Neural cell (in vitro differentiated cells): ENCODE results near the gene SESN1. TPM values are rescaled to one million over a fixed set of nuclear protein-coding genes. Genes with fewer than 3 reads are reported as not detected.

Experiments used
- H2AFZ ChIP-seq: fragments of 200-600, 300-800 bp; sonication (generic), shearing (Covaris generic); 2 replicates; pipeline ENCODE4 v1.6.0; 2014; ENCODE audit warnings: low read depth, mild to moderate bottlenecking, antibody characterized with exemption, low read length, moderate library complexity
- H3F3A ChIP-seq: fragments of 200-600 bp; shearing (Covaris generic); 2 replicates; pipeline ENCODE4 v1.6.1; 2016; ENCODE audit warnings: mild to moderate bottlenecking, moderate library complexity, mixed read lengths, antibody characterized with exemption, low read length; ENCODE audit not compliant: insufficient read depth, poor library complexity, severe bottlenecking
- H3K27ac ChIP-seq: fragments of 200-600, 300-800 bp; sonication (generic), shearing (Covaris generic); 2 replicates; pipeline ENCODE4 v1.5.1; 2014; ENCODE audit warnings: mild to moderate bottlenecking, low read length, moderate library complexity
- H3K27me3 ChIP-seq: fragments of 300-800, 200-600 bp; sonication (generic), shearing (Covaris generic); 2 replicates; pipeline ENCODE4 v1.6.0; 2014; ENCODE audit warnings: mild to moderate bottlenecking, low read depth, low read length, moderate library complexity; ENCODE audit not compliant: insufficient read depth
- H3K36me3 ChIP-seq: fragments of 300-800, 200-600 bp; sonication (generic), shearing (Covaris generic); 2 replicates; pipeline ENCODE4 v1.5.1; 2014; ENCODE audit warnings: mild to moderate bottlenecking, antibody characterized with exemption, low read length, moderate library complexity; ENCODE audit not compliant: insufficient read depth
- H3K4me2 ChIP-seq: fragments of 300-800, 200-600 bp; sonication (generic), shearing (Covaris generic); 2 replicates; pipeline ENCODE4 v1.6.0; 2014; ENCODE audit warnings: mild to moderate bottlenecking, low read length
- H3K4me3 ChIP-seq: fragments of 300-800, 200-600 bp; sonication (generic), shearing (Covaris generic); 2 replicates; pipeline ENCODE4 v1.5.1; 2014; ENCODE audit warnings: mild to moderate bottlenecking, low read length, moderate library complexity
- H3K79me2 ChIP-seq: fragments of 200-600 bp; shearing (Covaris generic); replicated peaks from 2 replicates; pipeline ENCODE4 v1.6.0; 2014; ENCODE audit warnings: mild to moderate bottlenecking, low read length, moderate library complexity; ENCODE audit not compliant: insufficient read depth
- H3K9ac ChIP-seq: fragments of 300-800, 200-600 bp; sonication (generic), shearing (Covaris generic); 2 replicates; pipeline ENCODE4 v1.6.1; 2016; ENCODE audit warnings: mild to moderate bottlenecking, low read length, mixed read lengths
- H3K9me2 ChIP-seq: fragments of 200-600 bp; shearing (Covaris generic); 2 replicates; pipeline ENCODE4 v1.6.1; 2016; ENCODE audit warnings: mild to moderate bottlenecking, low read length, mixed read lengths; ENCODE audit not compliant: insufficient read depth
- H3K9me3 ChIP-seq: fragments of 200-600, 300-800 bp; sonication (generic), shearing (Covaris generic); 2 replicates; pipeline ENCODE4 v1.6.1; 2016; ENCODE audit warnings: mild to moderate bottlenecking, mixed run types, low read length, moderate library complexity, mixed read lengths
- H4K20me1 ChIP-seq: fragments of 200-600 bp; shearing (Covaris generic); 2 replicates; pipeline ENCODE4 v1.6.1; 2016; ENCODE audit warnings: mild to moderate bottlenecking, mixed run types; ENCODE audit not compliant: insufficient read depth
- EP300 ChIP-seq: fragments of 450-650 bp; conservative IDR thresholded peaks from 2 replicates; pipeline ENCODE4 v1.6.1; 2014; ENCODE audit warnings: antibody characterized with exemption, mild to moderate bottlenecking, moderate library complexity; ENCODE audit not compliant: poor library complexity, severe bottlenecking
- EZH2 ChIP-seq: fragments of 200-600, 300-800 bp; shearing (Covaris generic), sonication (generic); IDR thresholded peaks from 2 replicates; pipeline ENCODE4 v1.6.1; 2014; ENCODE audit warnings: antibody characterized with exemption, low read length, borderline replicate concordance, mild to moderate bottlenecking; ENCODE audit not compliant: insufficient read depth, poor library complexity, severe bottlenecking
- MXI1 ChIP-seq: fragments of 450-650 bp; conservative IDR thresholded peaks from 2 replicates; pipeline ENCODE4 v1.6.1; 2014; ENCODE audit warnings: antibody characterized with exemption, mild to moderate bottlenecking; ENCODE audit not compliant: poor library complexity, severe bottlenecking
- POLR2AphosphoS5 ChIP-seq: IDR thresholded peaks from 2 replicates; pipeline ENCODE4 v1.6.1; 2012
- RAD21 ChIP-seq: fragments of 450-650 bp; conservative IDR thresholded peaks from 2 replicates; pipeline ENCODE4 v1.6.1; 2014; ENCODE audit warnings: antibody characterized with exemption, mild to moderate bottlenecking, moderate library complexity
- SMC3 ChIP-seq: fragments of 450-650 bp; conservative IDR thresholded peaks from 2 replicates; pipeline ENCODE4 v1.6.1; 2014; ENCODE audit warnings: antibody characterized with exemption, mild to moderate bottlenecking, moderate library complexity; ENCODE audit not compliant: poor library complexity
- TAF1 ChIP-seq: IDR thresholded peaks from 2 replicates; pipeline ENCODE4 v1.6.1; 2012; ENCODE audit warnings: low read depth
- polyA plus RNA-seq: library from polyadenylated mRNA; depleted of rRNA; stranded (reverse); fragments of >200 nt; gene quantifications from 2 replicates; pipeline ENCODE4 v1.2.3, GENCODE V29; 2014
- TF ChIP-seq, protein P1 (sequence below): fragments of 450-650 bp; IDR thresholded peaks from 2 replicates; pipeline ENCODE4 v1.5.1; 2014; ENCODE audit warnings: antibody characterized with exemption, mild to moderate bottlenecking, moderate library complexity; ENCODE audit not compliant: poor library complexity, severe bottlenecking
- TF ChIP-seq, protein P2 (sequence below): IDR thresholded peaks from 2 replicates; pipeline ENCODE4 v1.6.1; 2012; ENCODE audit warnings: borderline replicate concordance

Gene SESN1
- polyA plus RNA-seq, 1 donor from 2014 or later = 46.4 TPM

DNA sequence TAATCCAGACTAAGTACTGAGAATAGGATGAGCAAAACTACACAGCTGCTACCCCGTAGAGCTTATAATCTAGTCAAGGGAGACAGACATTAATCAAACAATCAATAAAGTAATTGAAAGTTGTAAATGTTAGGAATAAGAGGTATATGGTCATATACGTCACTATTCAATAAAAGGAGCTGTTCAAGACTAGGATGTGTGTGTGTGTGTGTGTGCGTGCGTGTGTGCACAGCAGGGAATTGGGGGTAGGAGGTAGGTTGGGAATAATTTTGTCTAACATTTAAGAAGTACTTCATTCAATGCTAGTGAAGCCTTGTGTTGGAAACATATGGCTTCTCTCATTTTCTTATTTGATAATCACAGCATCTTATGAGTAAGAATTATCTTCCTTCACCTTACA is 41.8 kb downstream of the SESN1 start:
- no peak for TF ChIP-seq EP300
- TF ChIP-seq, protein P1, sequence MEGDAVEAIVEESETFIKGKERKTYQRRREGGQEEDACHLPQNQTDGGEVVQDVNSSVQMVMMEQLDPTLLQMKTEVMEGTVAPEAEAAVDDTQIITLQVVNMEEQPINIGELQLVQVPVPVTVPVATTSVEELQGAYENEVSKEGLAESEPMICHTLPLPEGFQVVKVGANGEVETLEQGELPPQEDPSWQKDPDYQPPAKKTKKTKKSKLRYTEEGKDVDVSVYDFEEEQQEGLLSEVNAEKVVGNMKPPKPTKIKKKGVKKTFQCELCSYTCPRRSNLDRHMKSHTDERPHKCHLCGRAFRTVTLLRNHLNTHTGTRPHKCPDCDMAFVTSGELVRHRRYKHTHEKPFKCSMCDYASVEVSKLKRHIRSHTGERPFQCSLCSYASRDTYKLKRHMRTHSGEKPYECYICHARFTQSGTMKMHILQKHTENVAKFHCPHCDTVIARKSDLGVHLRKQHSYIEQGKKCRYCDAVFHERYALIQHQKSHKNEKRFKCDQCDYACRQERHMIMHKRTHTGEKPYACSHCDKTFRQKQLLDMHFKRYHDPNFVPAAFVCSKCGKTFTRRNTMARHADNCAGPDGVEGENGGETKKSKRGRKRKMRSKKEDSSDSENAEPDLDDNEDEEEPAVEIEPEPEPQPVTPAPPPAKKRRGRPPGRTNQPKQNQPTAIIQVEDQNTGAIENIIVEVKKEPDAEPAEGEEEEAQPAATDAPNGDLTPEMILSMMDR = no peak
- no peak for TF ChIP-seq POLR2AphosphoS5
- no peak for TF ChIP-seq RAD21
- TF ChIP-seq EZH2 = no peak
- TF ChIP-seq MXI1 = no peak
- TF ChIP-seq TAF1 = no peak
- TF ChIP-seq, protein P2, sequence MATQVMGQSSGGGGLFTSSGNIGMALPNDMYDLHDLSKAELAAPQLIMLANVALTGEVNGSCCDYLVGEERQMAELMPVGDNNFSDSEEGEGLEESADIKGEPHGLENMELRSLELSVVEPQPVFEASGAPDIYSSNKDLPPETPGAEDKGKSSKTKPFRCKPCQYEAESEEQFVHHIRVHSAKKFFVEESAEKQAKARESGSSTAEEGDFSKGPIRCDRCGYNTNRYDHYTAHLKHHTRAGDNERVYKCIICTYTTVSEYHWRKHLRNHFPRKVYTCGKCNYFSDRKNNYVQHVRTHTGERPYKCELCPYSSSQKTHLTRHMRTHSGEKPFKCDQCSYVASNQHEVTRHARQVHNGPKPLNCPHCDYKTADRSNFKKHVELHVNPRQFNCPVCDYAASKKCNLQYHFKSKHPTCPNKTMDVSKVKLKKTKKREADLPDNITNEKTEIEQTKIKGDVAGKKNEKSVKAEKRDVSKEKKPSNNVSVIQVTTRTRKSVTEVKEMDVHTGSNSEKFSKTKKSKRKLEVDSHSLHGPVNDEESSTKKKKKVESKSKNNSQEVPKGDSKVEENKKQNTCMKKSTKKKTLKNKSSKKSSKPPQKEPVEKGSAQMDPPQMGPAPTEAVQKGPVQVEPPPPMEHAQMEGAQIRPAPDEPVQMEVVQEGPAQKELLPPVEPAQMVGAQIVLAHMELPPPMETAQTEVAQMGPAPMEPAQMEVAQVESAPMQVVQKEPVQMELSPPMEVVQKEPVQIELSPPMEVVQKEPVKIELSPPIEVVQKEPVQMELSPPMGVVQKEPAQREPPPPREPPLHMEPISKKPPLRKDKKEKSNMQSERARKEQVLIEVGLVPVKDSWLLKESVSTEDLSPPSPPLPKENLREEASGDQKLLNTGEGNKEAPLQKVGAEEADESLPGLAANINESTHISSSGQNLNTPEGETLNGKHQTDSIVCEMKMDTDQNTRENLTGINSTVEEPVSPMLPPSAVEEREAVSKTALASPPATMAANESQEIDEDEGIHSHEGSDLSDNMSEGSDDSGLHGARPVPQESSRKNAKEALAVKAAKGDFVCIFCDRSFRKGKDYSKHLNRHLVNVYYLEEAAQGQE = no peak
- no peak for TF ChIP-seq SMC3
- H3K27ac ChIP-seq = no peak overlapping the region

DNA sequence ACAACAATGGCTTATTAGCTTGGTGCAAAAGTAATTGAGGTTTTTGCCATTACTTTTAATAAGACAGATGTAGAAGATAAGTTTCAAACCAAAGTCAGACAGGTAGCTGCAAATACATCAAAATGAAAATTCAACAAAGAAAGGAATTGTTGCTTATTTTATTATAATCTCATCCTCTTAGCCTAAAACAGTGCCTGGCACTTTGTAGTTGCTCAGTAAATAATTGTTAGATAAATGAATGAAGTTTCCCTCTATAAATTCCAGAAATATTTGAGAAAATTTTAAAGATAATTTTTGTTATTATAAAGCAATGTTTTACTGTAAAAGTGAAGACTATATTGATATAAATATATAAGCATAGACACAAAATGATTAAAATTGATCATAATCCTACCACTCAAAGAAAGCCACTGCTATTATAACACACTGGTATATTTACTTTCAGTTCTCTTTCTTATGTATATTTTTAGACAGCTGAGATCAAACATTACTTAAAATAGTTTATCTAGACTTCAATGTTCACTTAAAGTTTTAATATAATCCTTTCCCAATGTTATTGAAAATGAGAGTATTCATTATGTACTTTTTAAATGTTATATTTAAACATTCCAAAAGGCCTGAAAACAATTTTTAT is 42.5 kb downstream of the SESN1 start:
- Histone ChIP-seq H3K36me3 (no peaks in the 10 kb centered on the region), H4K20me1 (no peaks in the 10 kb centered on the region), H3K4me2 (no peak overlapping the region), H2AFZ (no peak overlapping the region), H3K4me3 (no peak overlapping the region), H3K9me2 (no peaks in the 10 kb centered on the region), H3K9me3 (no peaks in the 10 kb centered on the region), H3K27ac (no peak overlapping the region), H3K27me3 (no peaks in the 10 kb centered on the region), H3K79me2 (no peaks in the 10 kb centered on the region), H3K9ac (no peak overlapping the region), H3F3A (no peaks in the 10 kb centered on the region)
- TF ChIP-seq POLR2AphosphoS5 = no peak
- no peak for TF ChIP-seq MXI1
- no peak for TF ChIP-seq TAF1
- TF ChIP-seq EP300 = no peak
- TF ChIP-seq, protein P2 = no peak
- TF ChIP-seq RAD21 = no peak
- no peak for TF ChIP-seq SMC3
- TF ChIP-seq, protein P1 = no peak
- TF ChIP-seq EZH2 = no peak

More for the DNA sequence above, 41.8 kb downstream of the SESN1 start:
- H3K9me2 ChIP-seq = no peaks in the 10 kb centered on the region
- no peaks in the 10 kb centered on the region for H4K20me1 ChIP-seq
- no peaks in the 10 kb centered on the region for H3K79me2 ChIP-seq
- H2AFZ ChIP-seq = no peak overlapping the region
- H3K9ac ChIP-seq = no peak overlapping the region
- H3K4me2 ChIP-seq = no peak overlapping the region
- no peak overlapping the region for H3K4me3 ChIP-seq
- H3K9me3 ChIP-seq = no peaks in the 10 kb centered on the region
- H3K27me3 ChIP-seq = no peaks in the 10 kb centered on the region
- no peaks in the 10 kb centered on the region for H3K36me3 ChIP-seq
- no peaks in the 10 kb centered on the region for H3F3A ChIP-seq
